Epithelial cell of esophagus (primary cell): ENCODE results near the gene VDR.
A peak's percentile ranks its signal among the peaks of the same experiment; 100 is the strongest.

Experiments
- DNase-seq: peaks from one replicate; pipeline ENCODE4 v3.0.0; 2010; ENCODE audit warnings: low read depth
- H3K4me3 ChIP-seq: 2 replicates; pipeline ENCODE4 v1.5.1; 2011; ENCODE audit warnings: mild to moderate bottlenecking, low read length, control low read depth
- CTCF ChIP-seq: IDR thresholded peaks from 2 replicates; pipeline ENCODE4 v1.5.1; 2011; ENCODE audit warnings: low read depth, mild to moderate bottlenecking, low read length, control low read depth, inconsistent platforms; ENCODE audit not compliant: insufficient read depth; ENCODE audit errors: missing control alignments

VDR gene

GRCh38 chr12:47824635-47825034 is 80.2 kb downstream of the VDR start:
- no peak overlapping the region for H3K4me3 ChIP-seq
- DNase-seq: no peak
- no peak for TF ChIP-seq CTCF

GRCh38 chr12:47824198-47824597 is 80.6 kb downstream of the VDR start:
- no peak for DNase-seq
- TF ChIP-seq CTCF: no peak
- no peak overlapping the region for H3K4me3 ChIP-seq

GRCh38 chr12:47823422-47824086 is 81.2 kb downstream of the VDR start:
- TF ChIP-seq CTCF: no peak
- no peak for DNase-seq
- no peak overlapping the region for H3K4me3 ChIP-seq

GRCh38 chr12:47822863-47823262 is 81.9 kb downstream of the VDR start:
- no peak for DNase-seq
- TF ChIP-seq CTCF: no peak
- no peak overlapping the region for H3K4me3 ChIP-seq

DNA sequence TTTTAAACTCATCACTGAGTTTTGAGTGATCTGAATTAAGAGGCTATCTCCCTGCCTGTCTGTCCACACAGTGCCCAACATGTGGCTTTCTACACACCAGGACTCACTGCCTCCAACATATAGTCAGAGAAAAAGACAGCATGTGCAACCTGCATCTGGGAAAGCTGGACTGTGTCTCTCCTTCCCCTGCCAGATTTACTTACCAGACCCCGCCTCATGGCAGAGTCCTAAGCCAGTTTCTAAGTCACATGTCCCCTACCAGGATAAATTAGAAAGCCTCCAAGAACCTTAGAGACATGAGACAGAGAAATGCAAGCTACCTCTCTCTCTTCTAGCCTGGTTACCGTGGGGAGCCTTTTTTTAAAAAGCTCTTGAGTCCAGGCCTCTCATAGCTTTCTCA is 82.4 kb downstream of the VDR start:
- no peak for TF ChIP-seq CTCF
- DNase-seq: no peak
- H3K4me3 ChIP-seq: no peak overlapping the region

- H3K4me3 ChIP-seq: no peak overlapping the region
- no peak for TF ChIP-seq CTCF
- no peak for DNase-seq
These were observed 83.5 kb downstream of the VDR start for GRCh38 chr12:47821346-47821706.

DNA sequence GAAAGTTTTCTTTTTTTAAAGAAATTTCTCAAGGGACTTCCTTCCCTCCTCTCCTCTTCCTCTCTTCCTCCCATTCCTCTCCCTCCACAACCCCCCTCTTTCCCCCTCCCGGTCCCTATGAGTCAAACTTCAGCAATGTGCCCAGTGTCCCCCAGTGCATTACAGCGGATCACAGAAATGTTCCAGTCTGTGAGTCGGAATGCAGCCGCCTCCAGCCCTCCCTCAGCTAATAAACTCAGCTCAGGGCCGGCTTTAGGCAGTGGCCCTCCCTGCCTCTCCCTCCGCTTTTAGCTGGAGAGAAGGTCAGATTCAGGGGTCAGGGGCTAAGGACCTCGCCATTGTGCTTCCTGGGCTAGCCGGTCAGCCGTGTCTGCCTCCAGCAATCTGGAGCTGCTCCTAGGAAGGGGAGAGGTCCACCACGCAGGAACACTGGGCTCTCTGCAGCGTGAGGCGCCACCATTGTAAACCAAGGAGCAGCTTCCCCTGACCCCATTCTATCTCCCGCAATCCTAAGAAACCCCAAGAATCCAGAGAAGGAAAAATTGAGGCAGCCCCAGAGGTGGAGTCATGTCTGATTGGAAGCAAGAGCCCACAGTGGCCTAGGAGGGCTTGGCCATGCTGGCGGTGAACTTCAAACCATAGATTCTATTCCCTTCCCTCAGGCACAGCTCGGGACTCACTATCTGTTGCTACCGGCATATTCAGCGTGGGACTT is 84.0 kb downstream of the VDR start:
- DNase-seq: peak; percentile 84
- TF ChIP-seq CTCF: no peak
- peak overlapping the region; percentile 67 for H3K4me3 ChIP-seq
